Upper lobe of left lung (tissue), 6 donors: ENCODE data around the gene ENOX1. TPM values are rescaled to one million over a fixed set of nuclear protein-coding genes. Genes with fewer than 3 reads are reported as not detected.
A peak's percentile ranks its signal among the peaks of the same experiment; 100 is the strongest.

ENCODE experiments used
- ATAC-seq, 2 donors: fragments of 200-7000 bp; cut with Tn5 transposase; one replicate each; pipeline ENCODE4 v1.9.1; 2022; ENCODE audit warnings: mild to moderate bottlenecking in 2 of 2, moderate library complexity in 2 of 2; ENCODE audit not compliant: low FRiP score in 2 of 2
- DNase-seq, 2 donors: peaks; one replicate each; pipeline ENCODE4 v3.0.0-alpha.2; 2019 to 2020
- H3K27ac ChIP-seq, 4 donors: fragments of 200-600 bp; sonication (generic); one replicate each; pipeline ENCODE4 v1.5.1; 2016 to 2019
- H3K27me3 ChIP-seq, 4 donors: fragments of 200-600 bp; sonication (generic); one replicate each; pipeline ENCODE4 v1.5.1; 2017 to 2019
- H3K36me3 ChIP-seq, 4 donors: fragments of 200-600 bp; sonication (generic); one replicate each; pipeline ENCODE4 v1.5.1; 2016 to 2019
- H3K4me1 ChIP-seq, 4 donors: fragments of 200-600 bp; sonication (generic); one replicate each; pipeline ENCODE4 v1.5.1; 2018 to 2019
- H3K4me3 ChIP-seq, 4 donors: fragments of 200-600 bp; sonication (generic); one replicate each; pipeline ENCODE4 v1.5.1; 2017 to 2019; ENCODE audit warnings: mild to moderate bottlenecking in 2 of 4, moderate library complexity in 1 of 4
- H3K9me3 ChIP-seq, 4 donors: fragments of 200-600 bp; sonication (generic); one replicate each; pipeline ENCODE4 v1.5.1; 2018 to 2019
- CTCF ChIP-seq, 6 experiments: fragments of 450-650 bp in 4 of 6; fragments of 200-600 bp in 2 of 6; sonication (generic) in 2 of 6; IDR thresholded peaks; one replicate each; pipeline ENCODE4 v1.5.1; 2016 to 2019; ENCODE audit warnings: antibody characterized with exemption in 6 of 6
- EP300 ChIP-seq, 4 donors: sonication (generic); formaldehyde crosslinking; IDR thresholded peaks; one replicate each; pipeline ENCODE4 v1.5.1; 2017; ENCODE audit warnings: antibody characterized with exemption in 4 of 4, control low read depth in 2 of 4
- POLR2A ChIP-seq, 4 donors: fragments of 450-650 bp; IDR thresholded peaks; one replicate each; pipeline ENCODE4 v1.5.1; 2016 to 2017; ENCODE audit warnings: antibody characterized with exemption in 4 of 4, mild to moderate bottlenecking in 2 of 4
- POLR2AphosphoS5 ChIP-seq, 2 donors: sonication (generic); formaldehyde crosslinking; IDR thresholded peaks; one replicate each; pipeline ENCODE4 v1.5.1; 2017; ENCODE audit warnings: antibody characterized with exemption in 2 of 2
- WGBS, 2 donors: methylation state at CpG; one replicate each; pipeline ENCODE4 v1.1.5; 2017 to 2018; 5-methylcytosine and 5-hydroxymethylcytosine counted together
- total RNA-seq, 6 donors: library from RNA; depleted of rRNA in 4 of 6; stranded (reverse); fragments of >200 nt in 4 of 6; gene quantifications; one replicate each; pipeline versions ENCODE4 v1.1.0 to v1.2.1, GENCODE V29; 2016 to 2021
- donor health status: DM: no; HTN: no; CAD: no; lungs with moderate emphysema.
- donor health status: DM: no; HTN: yes; CAD: no; lungs with severe emphysema.

ENOX1 gene
- total RNA-seq, 6 donors from 2014 or later, result 0.20 to 1.0 (median 0.46) TPM; not detected in 2

- H3K27ac ChIP-seq, result no peak overlapping the region
- no peaks in the 10 kb centered on the region for H3K9me3 ChIP-seq
- no peak for TF ChIP-seq EP300 (IDR thresholded peaks at IDR 0.05)
- no peak for TF ChIP-seq POLR2A (IDR thresholded peaks at IDR 0.05)
- no peak for TF ChIP-seq POLR2AphosphoS5 (IDR thresholded peaks at IDR 0.05)
- no peak for TF ChIP-seq CTCF (IDR thresholded peaks at IDR 0.05)
- 90 to 100% methylated on average over 1 of the region's 1 CpG for WGBS, 2 donors
- no peaks in the 10 kb centered on the region for H3K4me1 ChIP-seq
- DNase-seq, result no peak
- no peak overlapping the region for H3K4me3 ChIP-seq
- H3K36me3 ChIP-seq, result no peaks in the 10 kb centered on the region
- peak in 1 of 2 donors; percentile 12 for ATAC-seq
- no peaks in the 10 kb centered on the region for H3K27me3 ChIP-seq
Observed at GRCh38 chr13:43514311-43514710, 272.5 kb downstream of the ENOX1 start.

- TF ChIP-seq POLR2A (IDR thresholded peaks at IDR 0.05), result no peak
- no peak for TF ChIP-seq POLR2AphosphoS5 (IDR thresholded peaks at IDR 0.05)
- no peak for TF ChIP-seq EP300 (IDR thresholded peaks at IDR 0.05)
- TF ChIP-seq CTCF (IDR thresholded peaks at IDR 0.05), result no peak
- Histone ChIP-seq H3K27me3 (no peaks in the 10 kb centered on the region), H3K4me1 (no peaks in the 10 kb centered on the region), H3K27ac (no peak overlapping the region), H3K9me3 (no peaks in the 10 kb centered on the region), H3K4me3 (no peak overlapping the region), H3K36me3 (no peaks in the 10 kb centered on the region)
- DNase-seq, result no peak
- 89 to 92% methylated on average over 2 of the region's 2 CpGs for WGBS, 2 donors
- no peak for ATAC-seq
Observed at GRCh38 chr13:43512221-43512620, 274.6 kb downstream of the ENOX1 start.

- Histone ChIP-seq H3K36me3 (no peaks in the 10 kb centered on the region), H3K27me3 (no peaks in the 10 kb centered on the region), H3K4me1 (no peaks in the 10 kb centered on the region), H3K9me3 (no peaks in the 10 kb centered on the region), H3K27ac (no peak overlapping the region), H3K4me3 (no peak overlapping the region)
- WGBS, 2 donors, result 79% methylated on average over 6 of the region's 6 CpGs
- DNase-seq (no peak), ATAC-seq (no peak)
- TF ChIP-seq POLR2AphosphoS5 (IDR thresholded peaks at IDR 0.05) (no peak), POLR2A (IDR thresholded peaks at IDR 0.05) (no peak), EP300 (IDR thresholded peaks at IDR 0.05) (no peak), CTCF (IDR thresholded peaks at IDR 0.05) (no peak)
Observed at GRCh38 chr13:43510956-43511901, 275.5 kb downstream of the ENOX1 start.

GRCh38 chr13:43495732-43496131 is 291.0 kb downstream of the ENOX1 start:
- TF ChIP-seq CTCF (IDR thresholded peaks at IDR 0.05) (no peak), POLR2AphosphoS5 (IDR thresholded peaks at IDR 0.05) (no peak), POLR2A (IDR thresholded peaks at IDR 0.05) (no peak), EP300 (IDR thresholded peaks at IDR 0.05) (no peak)
- no peak for DNase-seq
- WGBS, 2 donors, result 46 to 66% methylated on average over 1 of the region's 1 CpG
- Histone ChIP-seq H3K27me3 (no peaks in the 10 kb centered on the region), H3K36me3 (no peaks in the 10 kb centered on the region), H3K4me1 (no peaks in the 10 kb centered on the region), H3K27ac (no peak overlapping the region), H3K9me3 (no peaks in the 10 kb centered on the region), H3K4me3 (no peak overlapping the region)
- no peak for ATAC-seq
